Ramos (cell line): ENCODE results near the gene THSD4.

ENCODE experiments used
- in situ Hi-C: fragments of 300-500 bp; cut with MboI; formaldehyde crosslinking; loops from one replicate; pipeline ENCODE4 v1.14.3; 2022; ENCODE audit warnings: low sequenced_read_pairs; ENCODE audit not compliant: unreplicated experiment

The THSD4 gene

GRCh38 chr15:71335591-71335990 is 220.3 kb downstream of the THSD4 start:
- in situ Hi-C loops: no loop called here

GRCh38 chr15:71336671-71337070 is 221.4 kb downstream of the THSD4 start:
- in situ Hi-C loops: no loop called here

GRCh38 chr15:71337197-71337845 is 222.1 kb downstream of the THSD4 start:
- in situ Hi-C loops: no loop called here

GRCh38 chr15:71338265-71338664 is 223.0 kb downstream of the THSD4 start:
- in situ Hi-C loops: no loop called here

GRCh38 chr15:71338827-71339542 is 223.7 kb downstream of the THSD4 start:
- in situ Hi-C loops: no loop called here

GRCh38 chr15:71341811-71342550 is 226.7 kb downstream of the THSD4 start:
- in situ Hi-C loops: no loop called here

- in situ Hi-C loops: no loop called here
These were observed 227.4 kb downstream of the THSD4 start for GRCh38 chr15:71342658-71343057.

GRCh38 chr15:71344316-71344715 is 229.0 kb downstream of the THSD4 start:
- in situ Hi-C loops: no loop called here

GRCh38 chr15:71345186-71345585 is 229.9 kb downstream of the THSD4 start:
- in situ Hi-C loops: no loop called here

GRCh38 chr15:71346464-71346863 is 231.2 kb downstream of the THSD4 start:
- in situ Hi-C loops: no loop called here

GRCh38 chr15:71348597-71348996 is 233.3 kb downstream of the THSD4 start:
- in situ Hi-C loops: no loop called here

- in situ Hi-C loops: no loop called here
These were observed 234.1 kb downstream of the THSD4 start for GRCh38 chr15:71349336-71349735.

- in situ Hi-C loops: no loop called here
These were observed 234.7 kb downstream of the THSD4 start for GRCh38 chr15:71349736-71350526.

- in situ Hi-C loops: no loop called here
These were observed 235.5 kb downstream of the THSD4 start for GRCh38 chr15:71350622-71351378.

- in situ Hi-C loops: no loop called here
These were observed 236.9 kb downstream of the THSD4 start for GRCh38 chr15:71352125-71352524.

GRCh38 chr15:71352765-71353164 is 237.5 kb downstream of the THSD4 start:
- in situ Hi-C loops: no loop called here

GRCh38 chr15:71353171-71353570 is 237.9 kb downstream of the THSD4 start:
- in situ Hi-C loops: no loop called here

- in situ Hi-C loops: no loop called here
These were observed 240.0 kb downstream of the THSD4 start for GRCh38 chr15:71355268-71355667.

GRCh38 chr15:71357321-71357732 is 242.1 kb downstream of the THSD4 start:
- in situ Hi-C loops: no loop called here

- in situ Hi-C loops: no loop called here
These were observed 242.7 kb downstream of the THSD4 start for GRCh38 chr15:71357967-71358366.
